H1 (cell line): ENCODE measurements around the gene CHST11. TPM values are rescaled to one million over a fixed set of nuclear protein-coding genes. Genes with fewer than 3 reads are reported as not detected.

Source experiments
- CTCF ChIA-PET: fragments of 300-600 bp; sonication (Branson Sonifier 250); formaldehyde crosslinking; loops from one replicate; lab custom pipeline; 2021; ENCODE audit not compliant: partially characterized antibody; lab: Charles Lee
- POLR2A ChIA-PET: fragments of 300-600 bp; sonication (Branson Sonifier 250); formaldehyde crosslinking; loops from one replicate; lab custom pipeline; 2021; ENCODE audit warnings: inconsistent platforms; ENCODE audit not compliant: partially characterized antibody; lab: Charles Lee
- DNase-seq, 2 experiments: peaks; one replicate each; pipeline versions ENCODE4 v3.0.0 to v3.0.0-alpha.2; 2010 to 2022; ENCODE audit warnings: low spot score in 2 of 2, low read depth in 1 of 2, mixed read lengths in 1 of 2
- FAIRE-seq: peaks from 2 replicates; lab custom pipeline; 2011; peaks lifted over from hg19 to GRCh38; lab: Jason Lieb, UNC
- H2AFZ ChIP-seq: 2 replicates; pipeline ENCODE4 v1.8.1; 2012; ENCODE audit warnings: low read length, inconsistent platforms
- H2AK5ac ChIP-seq: 2 replicates; pipeline ENCODE4 v1.6.1; 2013; ENCODE audit warnings: low read depth, low read length
- H2BK120ac ChIP-seq: replicated peaks from 2 replicates; pipeline ENCODE3; 2013; ENCODE audit warnings: low read depth, low read length, inconsistent platforms
- H2BK12ac ChIP-seq: 2 replicates; pipeline ENCODE4 v1.6.1; 2013; ENCODE audit warnings: low read depth, low read length
- H2BK15ac ChIP-seq: 2 replicates; pipeline ENCODE4 v1.6.1; 2013; ENCODE audit warnings: low read length
- H2BK20ac ChIP-seq: 2 replicates; pipeline ENCODE4 v1.6.1; 2013; ENCODE audit warnings: low read length
- H2BK5ac ChIP-seq: 2 replicates; pipeline ENCODE4 v1.6.1; 2013; ENCODE audit warnings: low read depth, low read length
- H3K14ac ChIP-seq: 2 replicates; pipeline ENCODE4 v1.6.1; 2013; ENCODE audit warnings: inconsistent platforms; ENCODE audit not compliant: insufficient read length
- H3K18ac ChIP-seq: 2 replicates; pipeline ENCODE4 v1.6.1; 2013; ENCODE audit warnings: low read length; ENCODE audit errors: extremely low read depth
- H3K23ac ChIP-seq: 2 replicates; pipeline ENCODE4 v1.6.1; 2013; ENCODE audit warnings: inconsistent platforms; ENCODE audit not compliant: insufficient read length
- H3K23me2 ChIP-seq: 2 replicates; pipeline ENCODE4 v1.6.1; 2013; ENCODE audit warnings: low read depth, low read length
- H3K27ac ChIP-seq: 2 replicates; pipeline ENCODE4 v1.6.1; 2011; ENCODE audit warnings: low read depth, low read length, inconsistent platforms
- H3K27me3 ChIP-seq, 4 experiments: replicated peaks in 1 of 4; 1 replicate in 1 of 4; 2 replicates in 3 of 4; pipeline versions ENCODE4 v1.6.1 to v1.8.1; 2011 to 2013; ENCODE audit warnings: low read length in 3 of 4, mild to moderate bottlenecking in 3 of 4, inconsistent platforms in 2 of 4, mixed read lengths in 2 of 4, moderate library complexity in 1 of 4; ENCODE audit not compliant: control insufficient read depth in 3 of 4, insufficient read depth in 3 of 4; ENCODE audit errors: extremely low read depth in 1 of 4
- H3K36me3 ChIP-seq, 4 experiments: 2 replicates each; pipeline versions ENCODE4 v1.6.1 to v1.8.1; 2011 to 2013; ENCODE audit warnings: mild to moderate bottlenecking in 4 of 4, low read length in 3 of 4, moderate library complexity in 2 of 4, control low read depth in 1 of 4, inconsistent platforms in 1 of 4; ENCODE audit not compliant: insufficient read depth in 4 of 4, control insufficient read depth in 2 of 4
- H3K4ac ChIP-seq: replicated peaks from 2 replicates; pipeline ENCODE3; 2013; ENCODE audit warnings: low read length, low read depth, mixed read lengths, inconsistent platforms; ENCODE audit not compliant: insufficient read length
- H3K4me1 ChIP-seq, 4 experiments: replicated peaks in 1 of 4; 1 replicate in 1 of 4; 2 replicates in 3 of 4; pipeline versions ENCODE4 v1.6.1 to v1.8.1; 2011 to 2013; ENCODE audit warnings: low read length in 3 of 4, inconsistent platforms in 2 of 4, mixed read lengths in 1 of 4; ENCODE audit not compliant: insufficient read depth in 4 of 4, control insufficient read depth in 3 of 4
- H3K4me2 ChIP-seq, 2 experiments: 2 replicates each; pipeline versions ENCODE4 v1.6.1 to v1.8.1; 2011 to 2013; ENCODE audit warnings: low read depth in 2 of 2, low read length in 2 of 2, control low read depth in 1 of 2, inconsistent platforms in 1 of 2, mild to moderate bottlenecking in 1 of 2; ENCODE audit not compliant: insufficient read depth in 1 of 2
- H3K4me3 ChIP-seq, 4 experiments: fragments of 200-600, 300-600 bp in 1 of 4; sonication (generic), shearing (Covaris generic), sonication (Bioruptor Twin) in 1 of 4; 2 replicates each; pipeline versions ENCODE4 v1.5.1 to v1.8.1; 2011 to 2016; ENCODE audit warnings: low read length in 4 of 4, low read depth in 3 of 4, control low read depth in 2 of 4, inconsistent platforms in 2 of 4, mild to moderate bottlenecking in 2 of 4, mixed read lengths in 1 of 4, moderate library complexity in 1 of 4; ENCODE audit not compliant: insufficient read depth in 2 of 4; ENCODE audit errors: extremely low read depth in 1 of 4
- H3K56ac ChIP-seq: replicated peaks from 2 replicates; pipeline ENCODE3; 2013; ENCODE audit warnings: low read depth, mild to moderate bottlenecking, mixed read lengths, low read length, inconsistent platforms; ENCODE audit not compliant: insufficient read length
- H3K79me1 ChIP-seq: 2 replicates; pipeline ENCODE4 v1.6.1; 2013; ENCODE audit warnings: low read depth, low read length, control low read depth
- H3K79me2 ChIP-seq, 2 experiments: 2 replicates each; pipeline versions ENCODE4 v1.6.1 to v1.8.1; 2012 to 2013; ENCODE audit warnings: low read length in 2 of 2, mild to moderate bottlenecking in 2 of 2, inconsistent platforms in 1 of 2; ENCODE audit not compliant: insufficient read depth in 2 of 2, control insufficient read depth in 1 of 2
- H3K9ac ChIP-seq, 4 experiments: replicated peaks in 1 of 4; 1 replicate in 1 of 4; 2 replicates in 3 of 4; pipeline versions ENCODE4 v1.6.1 to v1.8.1; 2011 to 2013; ENCODE audit warnings: low read depth in 3 of 4, low read length in 3 of 4, control low read depth in 2 of 4, mild to moderate bottlenecking in 2 of 4, moderate library complexity in 2 of 4, inconsistent platforms in 1 of 4; ENCODE audit errors: extremely low read depth in 1 of 4
- H3K9me3 ChIP-seq, 2 experiments: 2 replicates each; pipeline versions ENCODE4 v1.6.1 to v1.8.1; 2012 to 2013; ENCODE audit warnings: mild to moderate bottlenecking in 2 of 2, moderate library complexity in 2 of 2, control low read depth in 1 of 2, inconsistent platforms in 1 of 2, low read depth in 1 of 2, low read length in 1 of 2, mixed read lengths in 1 of 2; ENCODE audit not compliant: insufficient read depth in 2 of 2
- H4K20me1 ChIP-seq, 2 experiments: replicated peaks in 1 of 2; 2 replicates each; pipeline versions ENCODE3 to v1.8.1; 2011 to 2013; ENCODE audit warnings: inconsistent platforms in 2 of 2, low read length in 2 of 2, mild to moderate bottlenecking in 1 of 2; ENCODE audit not compliant: insufficient read depth in 2 of 2, control insufficient read depth in 1 of 2
- H4K5ac ChIP-seq: 2 replicates; pipeline ENCODE4 v1.6.1; 2013; ENCODE audit warnings: low read length, low read depth, mixed read lengths, inconsistent platforms; ENCODE audit not compliant: insufficient read length
- H4K8ac ChIP-seq: 2 replicates; pipeline ENCODE4 v1.8.0; 2013; ENCODE audit warnings: mild to moderate bottlenecking, moderate library complexity, low read length, inconsistent platforms; ENCODE audit not compliant: insufficient read depth; ENCODE audit errors: extremely low read depth
- H4K91ac ChIP-seq: replicated peaks from 2 replicates; pipeline ENCODE3; 2013; ENCODE audit warnings: low read length, mixed read lengths, inconsistent platforms; ENCODE audit not compliant: insufficient read length
- CBX8 ChIP-seq: fragments of 300-800, 300-1000 bp; sonication (generic); IDR thresholded peaks from 2 replicates; pipeline ENCODE4 v1.7.1; 2016; ENCODE audit warnings: low read depth, low read length, borderline replicate concordance
- CHD1 ChIP-seq: IDR thresholded peaks from 2 replicates; pipeline ENCODE4 v1.6.1; 2012; ENCODE audit warnings: low read depth, low read length, improper control_type of control experiment
- CREB1 ChIP-seq: IDR thresholded peaks from 2 replicates; pipeline ENCODE4 v1.6.1; 2012; ENCODE audit warnings: inconsistent platforms
- CTBP2 ChIP-seq: IDR thresholded peaks from 2 replicates; pipeline ENCODE4 v1.7.0; 2011; ENCODE audit warnings: borderline replicate concordance, mild to moderate bottlenecking, moderate library complexity, mixed read lengths, low read length; ENCODE audit not compliant: insufficient read depth, insufficient read length
- EP300 ChIP-seq, 2 experiments: IDR thresholded peaks; 1 replicate in 1 of 2; 2 replicates in 1 of 2; pipeline ENCODE4 v1.6.1; 2011 to 2012; ENCODE audit warnings: low read depth in 2 of 2, low read length in 2 of 2, mild to moderate bottlenecking in 2 of 2, borderline replicate concordance in 1 of 2, inconsistent platforms in 1 of 2, moderate library complexity in 1 of 2
- FOSL1 ChIP-seq: IDR thresholded peaks from 2 replicates; pipeline ENCODE4 v1.6.1; 2011; ENCODE audit warnings: mild to moderate bottlenecking, low read depth, low read length, moderate library complexity; ENCODE audit not compliant: insufficient read depth
- WGBS, 2 experiments: shearing (Covaris generic) in 1 of 2; methylation state at CpG; one replicate each; pipeline versions ENCODE4 v1.1.6 to v1.1.7; 2013 to 2015; ENCODE audit warnings: low lambda C conversion rate in 2 of 2, mixed read lengths in 2 of 2, inconsistent platforms in 1 of 2, low coverage in 1 of 2, missing lambda C conversion rate in 1 of 2; ENCODE audit not compliant: insufficient replicate concordance in 2 of 2, insufficient coverage in 1 of 2, insufficient read length in 1 of 2; ENCODE audit errors: extremely low coverage in 1 of 2, missing lambda C conversion rate in 1 of 2; 5-methylcytosine and 5-hydroxymethylcytosine counted together
- polyA plus RNA-seq, 7 experiments: library from polyadenylated mRNA; depleted of rRNA in 3 of 7; stranded (reverse) in 5 of 7; unstranded in 2 of 7; fragments of >200 nt in 5 of 7; fragments of 200-250 nt in 2 of 7; gene quantifications; 1 replicate in 5 of 7; 2 replicates in 1 of 7; 4 replicates in 1 of 7; pipeline versions ENCODE4 v1.2.1 to v1.2.3, GENCODE V29; 2011 to 2013; ENCODE audit warnings: missing spikeins in 2 of 7, mixed read lengths in 2 of 7
- total RNA-seq: library from RNA; stranded (reverse); fragmentation: NEBNext Ultra II Directional; extraction: Animal tissue kit (Norgen Biotek cat#: 25700); gene quantifications from 2 replicates; pipeline ENCODE4 v1.2.1, GENCODE V29; 2021
- TF ChIP-seq, protein P1 (sequence below): IDR thresholded peaks from 2 replicates; pipeline ENCODE4 v1.6.1; 2011; ENCODE audit warnings: low read depth, mild to moderate bottlenecking, low read length; ENCODE audit not compliant: insufficient read depth

Gene CHST11
- total and polyA plus RNA-seq, 2 of the 8 experiments (the other 6 are each of a cell fraction or from before 2014, with no cell fraction given) = 14.4 to 20.8 TPM

DNA sequence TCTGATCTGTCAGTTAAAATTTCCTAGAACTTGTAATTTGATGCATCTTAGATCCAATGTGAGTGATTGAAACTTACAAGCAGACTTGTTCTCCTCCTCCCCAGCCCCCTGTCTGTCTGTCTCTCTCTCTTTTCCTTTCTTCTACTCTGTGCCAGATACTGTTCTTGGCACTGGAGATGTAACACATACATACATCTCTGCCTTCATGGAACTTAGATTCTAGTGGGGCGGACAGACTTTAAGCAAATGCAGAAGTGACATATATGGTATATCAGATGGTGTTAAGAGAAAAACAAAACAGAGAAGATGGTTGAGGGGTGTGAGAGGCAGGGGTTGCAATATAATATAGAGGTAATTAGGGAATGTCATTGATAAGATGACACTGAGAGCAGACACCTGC lies 6.6 kb downstream of the CHST11 start:
- DNase-seq = no peak
- no peak overlapping the region for H4K8ac ChIP-seq
- no peak overlapping the region for H4K91ac ChIP-seq
- FAIRE-seq = no peak
- no peak overlapping the region for H2BK5ac ChIP-seq
- H3K27ac ChIP-seq = no peak overlapping the region
- no peaks in the 10 kb centered on the region for H3K9me3 ChIP-seq
- H3K56ac ChIP-seq = no peak overlapping the region
- H3K79me2 ChIP-seq = peaks cover 0 to 39% of the 10 kb centered on the region in 2 experiments; a peak in 2 of 4 replicates
- H2BK20ac ChIP-seq = no peak overlapping the region
- H3K9ac ChIP-seq = no peak overlapping the region
- H2AFZ ChIP-seq = no peak overlapping the region
- H4K20me1 ChIP-seq = peaks cover 0 to 10% of the 10 kb centered on the region in 2 experiments
- WGBS, 2 experiments = 78% methylated on average over 1 of the region's 1 CpG; no CpG with 5 or more reads in 1 of the 2 experiments
- no peak overlapping the region for H3K4me3 ChIP-seq
- no peak overlapping the region for H3K23ac ChIP-seq
- H3K36me3 ChIP-seq = no peaks in the 10 kb centered on the region
- peaks cover 4% of the 10 kb centered on the region for H3K23me2 ChIP-seq
- no peak overlapping the region for H2BK12ac ChIP-seq
- H3K27me3 ChIP-seq = peaks cover 0 to 12% (median 7%) of the 10 kb centered on the region in 4 experiments; a peak in 5 of 7 replicates
- H4K5ac ChIP-seq = no peak overlapping the region
- no peak overlapping the region for H3K4me2 ChIP-seq
- CTCF ChIA-PET = no interaction called here
- no peak overlapping the region for H3K18ac ChIP-seq
- H2BK15ac ChIP-seq = no peak overlapping the region
- no peak overlapping the region for H3K4ac ChIP-seq
- no peak overlapping the region for H3K14ac ChIP-seq
- POLR2A ChIA-PET = no interaction called here
- H2AK5ac ChIP-seq = no peak overlapping the region
- peaks cover 5 to 8% (median 7%) of the 10 kb centered on the region in 4 experiments; a peak in 6 of 7 replicates for H3K4me1 ChIP-seq
- peaks cover 7% of the 10 kb centered on the region for H3K79me1 ChIP-seq
- H2BK120ac ChIP-seq = no peak overlapping the region
- TF ChIP-seq CREB1 = no peak
- TF ChIP-seq CHD1 = no peak
- TF ChIP-seq CTBP2 = no peak
- no peak for TF ChIP-seq CBX8
- TF ChIP-seq EP300 (IDR thresholded peaks at IDR 0.05; ENCODE audit: borderline replicate concordance in 1 of 2, low read depth in 2 of 2, low read length in 2 of 2) = no peak
- TF ChIP-seq, protein P1, sequence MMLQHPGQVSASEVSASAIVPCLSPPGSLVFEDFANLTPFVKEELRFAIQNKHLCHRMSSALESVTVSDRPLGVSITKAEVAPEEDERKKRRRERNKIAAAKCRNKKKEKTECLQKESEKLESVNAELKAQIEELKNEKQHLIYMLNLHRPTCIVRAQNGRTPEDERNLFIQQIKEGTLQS = no peak
- no peak for TF ChIP-seq FOSL1
